Measurements from ENCODE around the gene PSMB7.
A peak's percentile ranks its signal among the peaks of the same experiment; 100 is the strongest.

The PSMB7 gene

DNA sequence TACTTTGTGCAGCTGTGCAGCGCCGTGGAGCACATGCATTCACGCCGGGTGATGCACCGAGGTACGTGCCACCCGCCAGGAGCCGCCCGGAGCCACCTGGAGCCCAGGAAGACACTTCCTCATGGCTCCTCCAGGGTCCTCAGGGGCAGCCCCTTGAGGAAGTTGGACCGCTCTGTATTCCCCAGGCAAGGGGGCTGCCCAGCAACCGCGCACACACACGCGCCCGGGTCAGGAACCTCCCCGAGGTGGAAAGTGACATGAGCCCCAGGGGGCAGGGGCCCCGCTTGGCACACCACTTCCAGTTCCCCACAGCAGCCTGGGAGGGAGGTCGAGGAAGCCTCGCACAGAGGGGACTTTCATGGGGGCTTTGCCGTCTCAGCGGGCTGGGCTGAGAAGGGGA is 88.9 kb downstream of the PSMB7 start:
- DNase-seq (ENCODE audit: low spot score) = no peak

DNA sequence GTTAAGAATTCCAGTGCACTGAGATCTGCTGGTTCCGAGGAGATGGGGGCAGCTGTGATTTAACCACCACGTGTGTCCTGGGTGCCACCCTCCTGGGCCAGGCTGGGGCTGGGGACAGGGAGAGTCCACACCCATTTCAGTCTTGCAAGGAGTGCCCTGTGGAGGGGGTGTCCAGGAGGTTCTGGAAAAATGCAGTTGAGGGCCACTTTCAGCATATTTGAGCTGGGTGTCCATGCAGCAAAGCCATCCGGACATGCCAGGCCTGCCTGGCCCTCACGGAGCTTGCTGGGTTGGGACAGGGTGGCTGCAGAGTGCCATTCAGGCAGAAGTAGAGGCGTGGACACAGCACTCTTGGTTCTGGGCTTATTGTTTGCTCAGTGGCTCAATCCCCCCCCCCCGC is 89.4 kb downstream of the PSMB7 start:
- DNase-seq (ENCODE audit: low spot score) = no peak

GRCh38 chr9:124323904-124324303 is 91.3 kb downstream of the PSMB7 start:
- no peak for DNase-seq (ENCODE audit: low spot score)

DNA sequence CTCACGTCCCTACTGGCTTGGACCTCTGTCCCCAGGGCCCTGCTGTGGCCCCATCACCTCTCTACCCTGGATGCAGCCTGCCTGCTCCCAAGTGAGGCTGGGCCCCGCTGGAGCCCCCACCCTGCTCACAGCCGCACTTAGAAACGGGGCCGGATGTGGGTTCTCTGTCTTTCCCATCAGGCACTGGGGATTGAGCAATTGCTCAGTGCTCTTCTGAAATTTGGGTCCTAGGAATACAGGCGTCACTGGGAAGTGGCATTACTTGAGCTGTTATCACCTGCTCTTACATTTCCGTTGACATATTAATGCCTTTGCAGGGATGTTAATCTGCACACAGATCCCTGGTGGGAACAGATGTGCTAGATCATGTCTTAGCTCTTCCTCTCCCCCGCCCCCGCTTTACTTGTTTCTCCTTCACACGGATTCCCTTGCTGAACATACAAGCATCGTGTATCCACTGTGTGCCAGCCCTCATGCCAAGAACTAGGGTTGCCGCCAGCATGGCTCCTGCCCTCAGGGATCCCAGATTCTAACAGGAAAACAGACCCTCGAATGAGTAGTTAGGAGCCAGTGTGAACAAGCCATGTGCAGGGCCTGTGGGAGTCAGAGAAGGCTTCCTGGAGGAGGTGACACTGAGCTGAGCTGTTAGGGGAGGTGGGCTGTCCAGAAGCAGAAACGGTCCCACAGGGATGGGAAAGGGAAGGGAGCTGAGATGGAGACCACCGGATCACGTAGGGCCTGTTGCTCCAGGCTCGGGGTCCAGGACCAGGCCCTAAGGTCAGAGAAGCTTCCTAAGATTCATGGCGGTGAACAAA is 92.4 kb downstream of the PSMB7 start:
- no peak for DNase-seq (ENCODE audit: low spot score)

DNA sequence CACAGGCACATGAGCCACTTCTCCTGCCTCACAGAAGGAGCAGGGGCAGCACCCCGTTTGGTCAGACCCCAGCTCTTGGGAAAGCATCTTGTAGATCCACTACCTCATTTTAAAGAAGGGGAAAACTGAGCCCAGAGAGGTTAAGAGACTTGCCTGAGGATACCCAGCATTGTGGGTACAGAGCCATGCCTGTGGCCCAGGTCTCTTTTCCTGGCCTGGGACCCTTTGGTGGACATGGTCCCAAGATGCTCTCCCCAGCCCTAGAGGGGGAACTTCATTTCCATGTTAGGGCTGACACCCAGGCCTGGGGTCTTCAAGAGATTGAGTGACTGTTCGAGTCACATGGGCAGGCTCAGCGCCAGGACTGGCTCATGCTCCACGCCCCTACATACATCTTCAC is 93.3 kb downstream of the PSMB7 start:
- DNase-seq (ENCODE audit: low spot score) = no peak

GRCh38 chr9:124321416-124321815 is 93.8 kb downstream of the PSMB7 start:
- no peak for DNase-seq (ENCODE audit: low spot score)

GRCh38 chr9:124320062-124320973 is 94.9 kb downstream of the PSMB7 start:
- peak; percentile 61 for DNase-seq (ENCODE audit: low spot score)

DNA sequence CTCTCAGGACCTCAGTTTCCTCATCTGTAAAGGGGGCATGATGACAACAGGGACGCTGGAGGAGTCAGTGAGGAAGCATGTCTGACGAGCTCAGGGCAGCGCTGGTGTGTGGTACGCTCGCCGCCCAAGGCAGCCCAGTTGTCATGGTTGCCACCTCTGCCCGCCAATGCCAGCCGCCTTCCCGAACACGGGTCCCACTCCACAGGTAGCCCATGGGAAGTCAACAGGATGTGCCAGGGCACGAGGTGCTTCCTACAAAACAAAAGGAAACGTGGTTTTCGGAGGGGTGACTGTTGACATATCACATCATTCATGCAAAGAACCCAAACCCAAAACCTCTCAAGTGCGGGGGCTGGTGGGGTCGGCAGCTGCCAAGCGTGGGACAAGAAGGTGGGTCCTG is 99.4 kb downstream of the PSMB7 start:
- no peak for DNase-seq (ENCODE audit: low spot score)

GRCh38 chr9:124313940-124314339 is 101.3 kb downstream of the PSMB7 start:
- no peak for DNase-seq (ENCODE audit: low spot score)

GRCh38 chr9:124312290-124313265 is 102.7 kb downstream of the PSMB7 start:
- DNase-seq (ENCODE audit: low spot score) = no peak

DNA sequence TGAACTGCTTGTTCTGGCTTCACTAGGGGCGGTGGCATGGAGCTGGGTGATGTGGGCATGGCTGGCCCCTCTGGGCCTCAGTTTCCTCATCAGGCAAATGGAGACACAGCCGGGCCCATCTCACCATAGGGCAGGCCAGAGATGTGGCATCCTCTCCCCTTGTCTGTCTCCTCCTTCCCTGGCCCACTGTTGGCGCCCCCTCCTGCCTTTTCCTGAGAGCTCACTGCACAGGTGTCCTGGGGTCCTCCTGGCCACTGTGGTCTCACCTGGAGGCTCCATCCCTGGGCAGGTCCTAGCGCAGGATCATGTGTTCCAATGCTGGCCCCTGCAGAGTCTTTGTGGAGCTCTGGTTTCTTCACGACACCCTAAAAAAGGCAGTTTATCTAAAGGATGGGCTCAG is 104.0 kb downstream of the PSMB7 start:
- no peak for DNase-seq (ENCODE audit: low spot score)

GRCh38 chr9:124309667-124310084 is 105.6 kb downstream of the PSMB7 start:
- peak; percentile 97 for DNase-seq (ENCODE audit: low spot score)

DNA sequence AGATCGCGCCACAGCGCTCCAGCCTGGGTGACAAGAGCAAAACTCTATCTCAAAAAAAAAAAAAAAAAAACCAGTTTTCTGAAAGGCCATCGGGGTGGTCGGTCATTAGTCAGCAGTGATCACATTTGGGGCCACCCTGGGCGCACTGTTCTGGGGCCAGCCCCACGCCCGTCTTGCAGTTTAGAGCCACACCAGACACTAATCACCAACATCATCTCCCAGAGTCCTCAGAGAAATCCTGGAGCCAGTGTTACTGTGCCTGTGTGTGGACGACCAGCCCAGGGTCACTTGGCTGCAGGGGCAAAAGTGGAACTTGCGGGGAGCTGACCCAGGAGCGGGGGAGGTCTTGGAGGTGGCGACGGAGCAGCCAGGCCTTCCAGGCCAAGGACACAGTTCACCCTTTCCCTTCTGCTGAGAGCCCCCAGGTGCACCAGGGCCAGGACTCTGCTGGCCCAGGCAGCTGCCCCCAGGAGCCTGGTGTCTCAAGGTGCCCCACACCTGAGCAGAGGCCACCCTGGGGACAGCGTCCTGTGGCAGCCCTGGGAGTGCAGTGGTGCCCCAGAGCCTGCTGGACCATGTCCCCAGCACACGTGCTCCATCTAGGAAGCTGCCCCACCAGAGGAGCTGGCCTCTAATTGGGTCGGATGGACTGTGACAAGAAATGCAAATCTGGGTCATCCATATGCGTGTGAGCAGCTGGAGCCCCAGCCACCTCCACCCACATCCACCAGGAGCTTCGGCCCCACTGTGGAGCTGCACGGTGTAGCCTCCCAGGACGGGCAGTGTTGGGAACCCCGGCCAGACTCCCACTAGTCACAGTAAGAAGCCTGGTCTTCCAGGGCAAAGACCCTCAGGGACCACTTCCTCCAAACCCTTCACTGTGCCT is 106.4 kb downstream of the PSMB7 start:
- DNase-seq (ENCODE audit: low spot score) = no peak

GRCh38 chr9:124307379-124308030 is 107.7 kb downstream of the PSMB7 start:
- DNase-seq (ENCODE audit: low spot score) = no peak

- DNase-seq (ENCODE audit: low spot score) = peak; percentile 81
These were observed 109.0 kb downstream of the PSMB7 start for GRCh38 chr9:124306098-124306735.

DNA sequence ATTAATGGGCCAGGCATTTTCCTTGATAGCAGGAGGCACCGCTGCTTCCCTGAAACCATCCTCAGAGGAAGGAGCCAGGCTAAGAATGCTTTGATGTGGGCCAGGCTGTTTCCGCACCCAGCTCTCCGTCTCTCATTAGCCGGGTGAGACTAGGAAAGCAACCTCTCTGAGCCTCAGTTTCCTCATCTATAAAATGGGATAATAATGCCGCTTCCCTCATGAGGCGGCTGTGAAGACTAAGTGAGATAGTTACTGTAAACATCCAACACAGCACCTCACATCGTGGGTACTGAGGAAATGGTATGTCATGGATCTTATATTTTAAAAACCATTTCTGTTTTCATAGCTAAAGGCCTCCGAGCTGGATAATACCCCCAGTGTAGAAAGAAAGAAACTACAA is 111.0 kb downstream of the PSMB7 start:
- DNase-seq (ENCODE audit: low spot score) = no peak

DNA sequence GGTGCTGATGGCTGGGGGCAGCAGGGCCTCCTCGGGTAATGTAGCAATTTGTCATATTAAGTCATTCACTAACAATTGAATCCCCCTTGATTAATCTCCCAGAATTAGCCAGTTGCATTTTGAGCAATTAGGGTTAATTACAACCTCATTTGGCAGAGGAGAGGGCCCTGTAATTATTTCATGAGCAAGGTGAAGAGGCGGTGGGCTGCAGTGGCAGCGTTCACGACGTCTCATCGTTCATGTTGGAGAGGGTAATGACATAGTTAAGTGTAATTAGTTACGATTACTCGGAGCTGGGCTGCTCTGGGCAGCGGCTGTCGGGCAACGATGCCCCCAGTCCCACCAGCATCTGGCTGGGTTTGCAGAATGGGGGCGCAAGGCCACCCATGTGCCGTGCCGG is 111.5 kb downstream of the PSMB7 start:
- no peak for DNase-seq (ENCODE audit: low spot score)

Data from kidney tubule cell (primary cell).